B cell (primary cell): ENCODE results near the gene BEND4. TPM values are rescaled to one million over a fixed set of nuclear protein-coding genes. Genes with fewer than 3 reads are reported as not detected.

Source experiments
- ATAC-seq: fragments of 200-7000 bp; cut with Tn5 transposase; one replicate; pipeline ENCODE4 v1.10.0; 2021; ENCODE audit warnings: low read depth, mild to moderate bottlenecking, moderate number of reproducible peaks, moderate library complexity
- CTCF ChIA-PET: fragments of 350-600 bp; sonication (Branson Sonifier 250); formaldehyde crosslinking; loops from one replicate; lab custom pipeline; 2021; ENCODE audit warnings: antibody characterized with exemption, inconsistent platforms; lab: Charles Lee
- POLR2A ChIA-PET: fragments of 350-600 bp; sonication (Branson Sonifier 250); formaldehyde crosslinking; loops from one replicate; lab custom pipeline; 2021; ENCODE audit warnings: antibody characterized with exemption; lab: Charles Lee
- DNase-seq: peaks from one replicate; pipeline ENCODE4 v3.0.0; 2013
- H2AFZ ChIP-seq: 2 replicates; pipeline ENCODE4 v1.6.1; 2012; ENCODE audit warnings: mild to moderate bottlenecking, low read depth, low read length; ENCODE audit not compliant: insufficient read depth, poor library complexity, severe bottlenecking
- H3K27ac ChIP-seq, 2 donors: 1 replicate in 1 of 2; 2 replicates in 1 of 2; pipeline ENCODE4 v1.5.1; 2012 to 2013; ENCODE audit warnings: low read length in 2 of 2, mild to moderate bottlenecking in 2 of 2, moderate library complexity in 1 of 2
- H3K27me3 ChIP-seq, 4 experiments: fragments of 200-600 bp in 1 of 4; sonication (generic) in 1 of 4; replicated peaks in 1 of 4; 1 replicate in 2 of 4; 2 replicates in 2 of 4; pipeline versions ENCODE4 v1.6.1 to v1.7.0; 2013 to 2016; ENCODE audit warnings: low read length in 3 of 4, mild to moderate bottlenecking in 2 of 4, mixed read lengths in 1 of 4, moderate library complexity in 1 of 4; ENCODE audit not compliant: insufficient read depth in 4 of 4, control insufficient read depth in 3 of 4; ENCODE audit errors: control extremely low read depth in 1 of 4
- H3K36me3 ChIP-seq, 2 experiments: replicated peaks in 1 of 2; 1 replicate in 1 of 2; 2 replicates in 1 of 2; pipeline versions ENCODE4 v1.6.1 to v1.7.1; 2013; ENCODE audit warnings: low read length in 1 of 2; ENCODE audit not compliant: insufficient read depth in 2 of 2, control insufficient read depth in 1 of 2; ENCODE audit errors: control extremely low read depth in 1 of 2, extremely low read depth in 1 of 2
- H3K4me1 ChIP-seq, 2 donors: fragments of 200-600 bp in 1 of 2; sonication (generic) in 1 of 2; 1 replicate in 1 of 2; 2 replicates in 1 of 2; pipeline versions ENCODE4 v1.5.1 to v1.6.1; 2013 to 2017; ENCODE audit warnings: low read length in 2 of 2; ENCODE audit not compliant: control insufficient read depth in 2 of 2, insufficient read depth in 2 of 2
- H3K4me2 ChIP-seq: replicated peaks from 2 replicates; pipeline ENCODE3; 2012; ENCODE audit warnings: mild to moderate bottlenecking, low read depth, low read length; ENCODE audit not compliant: poor library complexity, severe bottlenecking
- H3K4me3 ChIP-seq, 5 experiments: fragments of 200-600 bp in 1 of 5; sonication (generic) in 1 of 5; 1 replicate in 3 of 5; 2 replicates in 2 of 5; pipeline versions ENCODE4 v1.5.1 to v1.7.0; 2011 to 2016; ENCODE audit warnings: low read length in 4 of 5, mild to moderate bottlenecking in 4 of 5, low read depth in 2 of 5, control low read depth in 1 of 5, moderate library complexity in 1 of 5; ENCODE audit not compliant: insufficient read depth in 1 of 5; ENCODE audit errors: control extremely low read depth in 1 of 5, extremely low read depth in 1 of 5
- H3K79me2 ChIP-seq: fragments of 200-600 bp; sonication (generic); one replicate; pipeline ENCODE4 v1.6.0; 2016; ENCODE audit warnings: low read length; ENCODE audit not compliant: control insufficient read depth, insufficient read depth
- H3K9ac ChIP-seq: fragments of 200-600 bp; sonication (generic); 2 replicates; pipeline ENCODE4 v1.6.1; 2017; ENCODE audit warnings: mild to moderate bottlenecking, low read length, moderate library complexity
- H3K9me3 ChIP-seq, 3 donors: one replicate each; pipeline versions ENCODE4 v1.6.1 to v1.7.1; 2013; ENCODE audit warnings: low read length in 2 of 3; ENCODE audit not compliant: control insufficient read depth in 2 of 3, insufficient read depth in 1 of 3; ENCODE audit errors: control extremely low read depth in 1 of 3
- H4K20me1 ChIP-seq: 2 replicates; pipeline ENCODE4 v1.6.0; 2012; ENCODE audit warnings: mild to moderate bottlenecking, low read length; ENCODE audit not compliant: insufficient read depth, control insufficient read depth, poor library complexity, severe bottlenecking
- H3K27ac Mint-ChIP-seq: one replicate; pipeline ENCODE4 v1.8.0; 2021; ENCODE audit warnings: mixed read lengths
- H3K27me3 Mint-ChIP-seq: one replicate; pipeline ENCODE4 v1.8.0; 2021; ENCODE audit warnings: mixed read lengths
- H3K4me1 Mint-ChIP-seq: one replicate; pipeline ENCODE4 v1.8.0; 2021; ENCODE audit warnings: mixed read lengths
- H3K4me3 Mint-ChIP-seq: one replicate; pipeline ENCODE4 v1.8.0; 2021; ENCODE audit warnings: mixed read lengths
- H3K9me3 Mint-ChIP-seq: one replicate; pipeline ENCODE4 v1.8.0; 2022; ENCODE audit warnings: mixed read lengths; ENCODE audit not compliant: insufficient read depth
- CTCF ChIP-seq: fragments of 200-600 bp; IDR thresholded peaks from one replicate; pipeline ENCODE4 v1.8.0; 2022; ENCODE audit warnings: antibody characterized with exemption, mild to moderate bottlenecking
- EZH2 ChIP-seq: IDR thresholded peaks from 2 replicates; pipeline ENCODE4 v1.6.1; 2012; ENCODE audit warnings: borderline replicate concordance, low read depth, mild to moderate bottlenecking, moderate library complexity, low read length; ENCODE audit not compliant: insufficient read depth, poor library complexity, severe bottlenecking
- WGBS: methylation state at CpG from one replicate; pipeline ENCODE4 v1.1.5; 2013; ENCODE audit warnings: missing lambda C conversion rate; ENCODE audit not compliant: insufficient coverage; 5-methylcytosine and 5-hydroxymethylcytosine counted together
- intact Hi-C: fragments of 100-400 bp; cut with micrococcal nuclease; formaldehyde crosslinking; loops from one replicate; pipeline ENCODE4 v1.10.0; 2022
- polyA plus RNA-seq: library from polyadenylated mRNA; depleted of rRNA; stranded (reverse); fragments of >200 nt; gene quantifications from 2 replicates; pipeline ENCODE4 v1.2.3, GENCODE V29; 2012
- total RNA-seq, 2 donors: library from RNA; stranded (reverse); fragments of 120-200 nt in 1 of 2; gene quantifications; 1 replicate in 1 of 2; 2 replicates in 1 of 2; pipeline versions ENCODE4 v1.2.3 to v1.2.4, GENCODE V29; 2013 to 2022

BEND4 gene
- total and polyA plus RNA-seq, 2 donors (not counting 1 experiment from before 2014, with no cell fraction given): 4.3 to 18.6 TPM

- H2AFZ ChIP-seq: no peak overlapping the region
- Mint-ChIP-seq H3K27ac (no peak overlapping the region), H3K9me3 (no peaks in the 10 kb centered on the region), H3K4me3 (no peak overlapping the region), H3K27me3 (no peaks in the 10 kb centered on the region), H3K4me1 (peaks cover 27% of the 10 kb centered on the region)
- H4K20me1 ChIP-seq: peaks cover 19% of the 10 kb centered on the region
- ATAC-seq: no peak
- peaks cover 33% of the 10 kb centered on the region for H3K79me2 ChIP-seq
- no peaks in the 10 kb centered on the region for H3K27me3 ChIP-seq
- no peak overlapping the region for H3K27ac ChIP-seq
- TF ChIP-seq EZH2 (no peak), CTCF (no peak)
- ChIA-PET POLR2A (no interaction called here), CTCF (no interaction called here)
- H3K4me2 ChIP-seq: no peak overlapping the region
- H3K4me3 ChIP-seq: no peak overlapping the region
- H3K9ac ChIP-seq: no peak overlapping the region
- H3K36me3 ChIP-seq: peaks cover 0 to 3% of the 10 kb centered on the region in 2 experiments
- H3K9me3 ChIP-seq: peaks cover 0 to 4% (median 0%) of the 10 kb centered on the region in 3 donors
- 98% methylated on average over 4 of the region's 7 CpGs for WGBS
- intact Hi-C loops: no loop called here
- peaks cover 6 to 8% of the 10 kb centered on the region in 2 donors for H3K4me1 ChIP-seq
- no peak for DNase-seq
Measured at GRCh38 chr4:42132099-42132498, 20.4 kb downstream of the BEND4 start.

GRCh38 chr4:42123071-42123644, 29.3 kb downstream of the BEND4 start:
- DNase-seq (no peak), ATAC-seq (no peak)
- Histone ChIP-seq H3K36me3 (peaks cover 13 to 38% of the 10 kb centered on the region in 2 experiments), H3K4me3 (no peak overlapping the region), H3K79me2 (peaks cover 4% of the 10 kb centered on the region), H3K27ac (no peak overlapping the region), H3K9me3 (no peaks in the 10 kb centered on the region), H2AFZ (no peak overlapping the region), H4K20me1 (peaks cover 7% of the 10 kb centered on the region), H3K4me2 (no peak overlapping the region), H3K4me1 (peaks cover 6 to 9% of the 10 kb centered on the region in 2 donors), H3K27me3 (no peaks in the 10 kb centered on the region), H3K9ac (no peak overlapping the region)
- Mint-ChIP-seq H3K4me1 (peaks cover 12% of the 10 kb centered on the region), H3K27me3 (no peaks in the 10 kb centered on the region), H3K9me3 (no peaks in the 10 kb centered on the region), H3K27ac (no peak overlapping the region), H3K4me3 (no peak overlapping the region)
- no CpG with 5 or more reads among the region's 2 CpGs for WGBS
- intact Hi-C loops: no loop called here
- TF ChIP-seq EZH2: no peak
- TF ChIP-seq CTCF: no peak
- ChIA-PET POLR2A (no interaction called here), CTCF (interaction anchor here (0.7 kb wide), 1 partner anchor 1405 kb away, joined by 3 read pairs; no protein-coding TSS in a partner anchor)
